Activated CD4-positive, alpha-beta T cell treated with anti-CD3 and anti-CD28 coated beads for 1 hour (primary cell): Measurements from ENCODE around the gene CTSD.

ENCODE experiments used
- DNase-seq: peaks from one replicate; pipeline ENCODE4 v3.0.0-alpha.2; 2020

CTSD gene

GRCh38 chr11:1742869-1743584 lies 20.7 kb downstream of the CTSD start:
- DNase-seq = no peak

- no peak for DNase-seq
These were observed 21.4 kb downstream of the CTSD start for GRCh38 chr11:1742371-1742770.

GRCh38 chr11:1741741-1742140 lies 22.0 kb downstream of the CTSD start:
- DNase-seq = no peak

GRCh38 chr11:1740786-1741530 lies 22.8 kb downstream of the CTSD start:
- no peak for DNase-seq

GRCh38 chr11:1739576-1739975 lies 24.2 kb downstream of the CTSD start:
- no peak for DNase-seq

GRCh38 chr11:1738380-1738779 lies 25.3 kb downstream of the CTSD start:
- no peak for DNase-seq

GRCh38 chr11:1737080-1737757 lies 26.5 kb downstream of the CTSD start:
- no peak for DNase-seq

- no peak for DNase-seq
These were observed 27.2 kb downstream of the CTSD start for GRCh38 chr11:1736447-1736992.

GRCh38 chr11:1735271-1735670 lies 28.5 kb downstream of the CTSD start:
- no peak for DNase-seq

GRCh38 chr11:1734641-1735081 lies 29.1 kb downstream of the CTSD start:
- DNase-seq = no peak

- no peak for DNase-seq
These were observed 29.7 kb downstream of the CTSD start for GRCh38 chr11:1733716-1734640.

- DNase-seq = no peak
These were observed 30.6 kb downstream of the CTSD start for GRCh38 chr11:1733009-1733715.

GRCh38 chr11:1732418-1733008 lies 31.2 kb downstream of the CTSD start:
- DNase-seq = no peak

GRCh38 chr11:1731451-1732059 lies 32.2 kb downstream of the CTSD start:
- no peak for DNase-seq

- no peak for DNase-seq
These were observed 33.6 kb downstream of the CTSD start for GRCh38 chr11:1730059-1730629.

- no peak for DNase-seq
These were observed 34.1 kb downstream of the CTSD start for GRCh38 chr11:1729692-1730011.

GRCh38 chr11:1728931-1729691 lies 34.6 kb downstream of the CTSD start:
- no peak for DNase-seq

GRCh38 chr11:1728301-1728700 lies 35.4 kb downstream of the CTSD start:
- DNase-seq = no peak

GRCh38 chr11:1727861-1728260 lies 35.9 kb downstream of the CTSD start:
- DNase-seq = no peak
